Measurements from ENCODE around the gene MORN1. TPM values are rescaled to one million over a fixed set of nuclear protein-coding genes. Genes with fewer than 3 reads are reported as not detected.

Gene MORN1
- total and polyA plus RNA-seq, 4 donors, result 5.2 to 23.9 (median 13.9) TPM

GRCh38 chr1:2386636-2387611, 4.4 kb downstream of the MORN1 start:
- Histone ChIP-seq H3K36me3 (ENCODE audit: control insufficient read depth in 4 of 4, insufficient read depth in 4 of 4, low read length in 4 of 4) (peaks cover 0 to 2% (median 1%) of the 10 kb centered on the region in 4 donors), H3K27ac (ENCODE audit: low read depth in 1 of 2, low read length in 1 of 2) (no peak overlapping the region), H3K4me1 (ENCODE audit: control insufficient read depth in 5 of 5, insufficient read depth in 5 of 5, low read length in 5 of 5) (peaks cover 0 to 12% (median 0%) of the 10 kb centered on the region in 5 donors), H3K27me3 (ENCODE audit: control insufficient read depth in 3 of 3, insufficient read depth in 3 of 3, low read length in 2 of 3) (no peaks in the 10 kb centered on the region), H3K9me3 (ENCODE audit: control insufficient read depth in 4 of 4, insufficient read depth in 3 of 4, low read length in 3 of 4) (no peaks in the 10 kb centered on the region), H3K9ac (ENCODE audit: insufficient read depth in 1 of 2, low read length in 2 of 2) (no peak overlapping the region), H3K4me3 (no peak overlapping the region)
- WGBS, 2 donors, result 95 to 97% methylated on average over 30 of the region's 30 CpGs
- TF ChIP-seq CTCF (IDR thresholded peaks at IDR 0.05; ENCODE audit: control extremely low read depth, extremely low read depth), result no peak
- DNase-seq, result no peak
- no peak for ATAC-seq (ENCODE audit: insufficient read depth, low FRiP score)

GRCh38 chr1:2385606-2386280, 5.6 kb downstream of the MORN1 start:
- ATAC-seq (ENCODE audit: insufficient read depth, low FRiP score) (no peak), DNase-seq (no peak)
- no peaks in the 10 kb centered on the region for H3K27me3 ChIP-seq (ENCODE audit: control insufficient read depth in 3 of 3, insufficient read depth in 3 of 3, low read length in 2 of 3)
- WGBS, 2 donors, result 88 to 93% methylated on average over 19 of the region's 19 CpGs
- no peak overlapping the region for H3K27ac ChIP-seq (ENCODE audit: low read depth in 1 of 2, low read length in 1 of 2)
- H3K36me3 ChIP-seq (ENCODE audit: control insufficient read depth in 4 of 4, insufficient read depth in 4 of 4, low read length in 4 of 4), result peaks cover 0 to 2% (median 1%) of the 10 kb centered on the region in 4 donors
- H3K9ac ChIP-seq (ENCODE audit: insufficient read depth in 1 of 2, low read length in 2 of 2), result no peak overlapping the region
- no peak overlapping the region for H3K4me3 ChIP-seq
- no peak for TF ChIP-seq CTCF (IDR thresholded peaks at IDR 0.05; ENCODE audit: control extremely low read depth, extremely low read depth)
- no peaks in the 10 kb centered on the region for H3K9me3 ChIP-seq (ENCODE audit: control insufficient read depth in 4 of 4, insufficient read depth in 3 of 4, low read length in 3 of 4)
- H3K4me1 ChIP-seq (ENCODE audit: control insufficient read depth in 5 of 5, insufficient read depth in 5 of 5, low read length in 5 of 5), result peaks cover 0 to 17% (median 0%) of the 10 kb centered on the region in 5 donors

- H3K4me1 ChIP-seq (ENCODE audit: control insufficient read depth in 5 of 5, insufficient read depth in 5 of 5, low read length in 5 of 5), result peaks cover 0 to 10% (median 0%) of the 10 kb centered on the region in 5 donors
- no peaks in the 10 kb centered on the region for H3K27me3 ChIP-seq (ENCODE audit: control insufficient read depth in 3 of 3, insufficient read depth in 3 of 3, low read length in 2 of 3)
- no peak overlapping the region for H3K27ac ChIP-seq (ENCODE audit: low read depth in 1 of 2, low read length in 1 of 2)
- no peaks in the 10 kb centered on the region for H3K9me3 ChIP-seq (ENCODE audit: control insufficient read depth in 4 of 4, insufficient read depth in 3 of 4, low read length in 3 of 4)
- H3K36me3 ChIP-seq (ENCODE audit: control insufficient read depth in 4 of 4, insufficient read depth in 4 of 4, low read length in 4 of 4), result peaks cover 0 to 2% (median 1%) of the 10 kb centered on the region in 4 donors
- WGBS, 2 donors, result 77 to 92% methylated on average over 41 of the region's 41 CpGs
- DNase-seq (no peak), ATAC-seq (ENCODE audit: insufficient read depth, low FRiP score) (no peak)
- no peak overlapping the region for H3K4me3 ChIP-seq
- H3K9ac ChIP-seq (ENCODE audit: insufficient read depth in 1 of 2, low read length in 2 of 2), result no peak overlapping the region
- no peak for TF ChIP-seq CTCF (IDR thresholded peaks at IDR 0.05; ENCODE audit: control extremely low read depth, extremely low read depth)
Observed at GRCh38 chr1:2384941-2385481, 6.3 kb downstream of the MORN1 start.
